Vagina (tissue), 2 donors: ENCODE results near the gene ARHGAP24. TPM values are rescaled to one million over a fixed set of nuclear protein-coding genes. Genes with fewer than 3 reads are reported as not detected.

ENCODE experiments used
- DNase-seq, 2 donors: peaks; one replicate each; pipeline ENCODE4 v3.0.0-alpha.2; 2017; ENCODE audit errors: extremely low spot score in 2 of 2
- H3K27ac ChIP-seq: fragments of 200-600 bp; sonication (generic); one replicate; pipeline ENCODE4 v1.5.1; 2019
- H3K27me3 ChIP-seq: fragments of 200-600 bp; sonication (generic); one replicate; pipeline ENCODE4 v1.5.1; 2019
- H3K36me3 ChIP-seq, 2 donors: fragments of 200-600 bp; sonication (generic); one replicate each; pipeline ENCODE4 v1.5.1; 2017 to 2019
- H3K4me1 ChIP-seq: fragments of 200-600 bp; sonication (generic); one replicate; pipeline ENCODE4 v1.5.1; 2019
- H3K4me3 ChIP-seq, 2 donors: fragments of 200-600 bp; sonication (generic); 1 replicate in 1 of 2; 2 replicates in 1 of 2; pipeline ENCODE4 v1.5.1; 2016 to 2019
- H3K9me3 ChIP-seq: fragments of 200-600 bp; sonication (generic); one replicate; pipeline ENCODE4 v1.5.1; 2019
- POLR2A ChIP-seq, 2 donors: fragments of 450-650 bp; IDR thresholded peaks; one replicate each; pipeline ENCODE4 v1.6.1; 2017; ENCODE audit warnings: antibody characterized with exemption in 2 of 2, mild to moderate bottlenecking in 2 of 2, moderate library complexity in 2 of 2
- POLR2AphosphoS5 ChIP-seq, 2 donors: sonication (generic); formaldehyde crosslinking; IDR thresholded peaks; one replicate each; pipeline ENCODE4 v1.9.0; 2017; ENCODE audit warnings: antibody characterized with exemption in 2 of 2, mild to moderate bottlenecking in 2 of 2, low read depth in 1 of 2; ENCODE audit not compliant: insufficient read depth in 1 of 2
- intact Hi-C: fragments of 100-400 bp; cut with DNase I; formaldehyde crosslinking; loops from one replicate; pipeline ENCODE4 v1.15.1; 2023
- total RNA-seq: library from RNA; depleted of rRNA; stranded (reverse); fragments of >200 nt; gene quantifications from one replicate; pipeline ENCODE4 v1.2.3, GENCODE V29; 2016
- TF ChIP-seq, protein P1 (sequence below), 3 experiments: fragments of 450-650 bp in 2 of 3; fragments of 200-600 bp in 1 of 3; sonication (generic) in 1 of 3; IDR thresholded peaks; one replicate each; pipeline ENCODE4 v1.5.1; 2017 to 2019; ENCODE audit warnings: antibody characterized with exemption in 3 of 3, mild to moderate bottlenecking in 2 of 3, moderate library complexity in 2 of 3

The ARHGAP24 gene
- total RNA-seq, 1 donor from 2014 or later, result 40.0 TPM

DNA sequence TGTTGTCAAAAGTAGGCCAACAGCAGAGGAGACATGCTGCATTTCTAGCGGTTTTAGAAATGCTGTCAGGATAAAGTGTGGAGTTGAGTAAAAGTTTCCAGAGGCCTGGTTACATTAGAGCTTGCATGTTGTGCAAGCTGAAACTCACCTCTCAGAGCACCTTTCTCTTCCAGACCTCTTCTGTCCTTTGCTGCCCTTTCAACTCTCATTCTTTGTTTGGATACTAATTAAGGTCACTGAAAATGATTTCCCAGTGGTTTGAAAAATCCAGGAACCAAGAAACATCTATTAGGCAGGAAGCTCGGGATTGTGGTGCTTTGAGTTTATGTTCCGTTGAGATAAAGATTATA, 458.3 kb downstream of the ARHGAP24 start:
- Histone ChIP-seq H3K27ac (no peak overlapping the region), H3K4me3 (no peak overlapping the region), H3K27me3 (no peaks in the 10 kb centered on the region), H3K4me1 (peaks cover 29% of the 10 kb centered on the region), H3K36me3 (no peaks in the 10 kb centered on the region), H3K9me3 (no peaks in the 10 kb centered on the region)
- DNase-seq, result no peak
- no peak for TF ChIP-seq POLR2A (IDR thresholded peaks at IDR 0.05)
- TF ChIP-seq, protein P1, sequence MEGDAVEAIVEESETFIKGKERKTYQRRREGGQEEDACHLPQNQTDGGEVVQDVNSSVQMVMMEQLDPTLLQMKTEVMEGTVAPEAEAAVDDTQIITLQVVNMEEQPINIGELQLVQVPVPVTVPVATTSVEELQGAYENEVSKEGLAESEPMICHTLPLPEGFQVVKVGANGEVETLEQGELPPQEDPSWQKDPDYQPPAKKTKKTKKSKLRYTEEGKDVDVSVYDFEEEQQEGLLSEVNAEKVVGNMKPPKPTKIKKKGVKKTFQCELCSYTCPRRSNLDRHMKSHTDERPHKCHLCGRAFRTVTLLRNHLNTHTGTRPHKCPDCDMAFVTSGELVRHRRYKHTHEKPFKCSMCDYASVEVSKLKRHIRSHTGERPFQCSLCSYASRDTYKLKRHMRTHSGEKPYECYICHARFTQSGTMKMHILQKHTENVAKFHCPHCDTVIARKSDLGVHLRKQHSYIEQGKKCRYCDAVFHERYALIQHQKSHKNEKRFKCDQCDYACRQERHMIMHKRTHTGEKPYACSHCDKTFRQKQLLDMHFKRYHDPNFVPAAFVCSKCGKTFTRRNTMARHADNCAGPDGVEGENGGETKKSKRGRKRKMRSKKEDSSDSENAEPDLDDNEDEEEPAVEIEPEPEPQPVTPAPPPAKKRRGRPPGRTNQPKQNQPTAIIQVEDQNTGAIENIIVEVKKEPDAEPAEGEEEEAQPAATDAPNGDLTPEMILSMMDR (IDR thresholded peaks at IDR 0.05), result no peak
- no peak for TF ChIP-seq POLR2AphosphoS5 (IDR thresholded peaks at IDR 0.05; ENCODE audit: insufficient read depth in 1 of 2, low read depth in 1 of 2)
- intact Hi-C loops, result no loop called here

DNA sequence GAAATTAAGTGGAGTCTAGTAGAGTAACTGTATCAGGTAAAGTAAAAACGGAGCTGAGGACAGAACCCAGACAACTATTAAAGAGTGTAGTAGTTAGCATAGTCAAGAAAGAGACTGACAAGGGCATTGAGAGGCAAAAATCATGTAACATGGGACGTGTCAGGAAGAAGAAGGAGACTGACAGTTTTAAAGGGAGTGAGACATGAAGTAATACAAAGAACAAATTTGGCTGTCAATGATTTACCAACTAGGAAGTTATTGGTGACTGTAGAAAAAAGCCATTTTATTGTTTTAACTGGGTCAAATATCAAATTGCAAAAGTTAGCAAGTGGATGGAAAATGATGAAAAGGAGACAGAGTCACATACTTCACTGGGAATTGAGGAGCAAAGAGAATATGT, 462.6 kb downstream of the ARHGAP24 start:
- intact Hi-C loops, result no loop called here
- Histone ChIP-seq H3K27ac (no peak overlapping the region), H3K9me3 (no peaks in the 10 kb centered on the region), H3K4me1 (peaks cover 14% of the 10 kb centered on the region), H3K4me3 (no peak overlapping the region), H3K36me3 (no peaks in the 10 kb centered on the region), H3K27me3 (no peaks in the 10 kb centered on the region)
- TF ChIP-seq, protein P1 (IDR thresholded peaks at IDR 0.05), result no peak
- TF ChIP-seq POLR2A (IDR thresholded peaks at IDR 0.05), result no peak
- no peak for TF ChIP-seq POLR2AphosphoS5 (IDR thresholded peaks at IDR 0.05; ENCODE audit: insufficient read depth in 1 of 2, low read depth in 1 of 2)
- no peak for DNase-seq

GRCh38 chr4:85938062-85938461, 463.1 kb downstream of the ARHGAP24 start:
- H3K36me3 ChIP-seq, result no peaks in the 10 kb centered on the region
- intact Hi-C loops, result no loop called here
- no peaks in the 10 kb centered on the region for H3K27me3 ChIP-seq
- no peak overlapping the region for H3K27ac ChIP-seq
- H3K4me3 ChIP-seq, result no peak overlapping the region
- TF ChIP-seq POLR2A (IDR thresholded peaks at IDR 0.05) (no peak), POLR2AphosphoS5 (IDR thresholded peaks at IDR 0.05; ENCODE audit: insufficient read depth in 1 of 2, low read depth in 1 of 2) (no peak)
- TF ChIP-seq, protein P1 (IDR thresholded peaks at IDR 0.05), result no peak
- H3K4me1 ChIP-seq, result peaks cover 14% of the 10 kb centered on the region
- no peak for DNase-seq
- H3K9me3 ChIP-seq, result no peaks in the 10 kb centered on the region

- TF ChIP-seq POLR2A (IDR thresholded peaks at IDR 0.05) (no peak), POLR2AphosphoS5 (IDR thresholded peaks at IDR 0.05; ENCODE audit: insufficient read depth in 1 of 2, low read depth in 1 of 2) (no peak)
- TF ChIP-seq, protein P1 (IDR thresholded peaks at IDR 0.05), result no peak
- no peaks in the 10 kb centered on the region for H3K9me3 ChIP-seq
- no peaks in the 10 kb centered on the region for H3K27me3 ChIP-seq
- no peaks in the 10 kb centered on the region for H3K36me3 ChIP-seq
- DNase-seq, result no peak
- H3K4me1 ChIP-seq, result peaks cover 14% of the 10 kb centered on the region
- no peak overlapping the region for H3K27ac ChIP-seq
- intact Hi-C loops, result no loop called here
- no peak overlapping the region for H3K4me3 ChIP-seq
Measured at GRCh38 chr4:85938902-85939301, 464.0 kb downstream of the ARHGAP24 start.

DNA sequence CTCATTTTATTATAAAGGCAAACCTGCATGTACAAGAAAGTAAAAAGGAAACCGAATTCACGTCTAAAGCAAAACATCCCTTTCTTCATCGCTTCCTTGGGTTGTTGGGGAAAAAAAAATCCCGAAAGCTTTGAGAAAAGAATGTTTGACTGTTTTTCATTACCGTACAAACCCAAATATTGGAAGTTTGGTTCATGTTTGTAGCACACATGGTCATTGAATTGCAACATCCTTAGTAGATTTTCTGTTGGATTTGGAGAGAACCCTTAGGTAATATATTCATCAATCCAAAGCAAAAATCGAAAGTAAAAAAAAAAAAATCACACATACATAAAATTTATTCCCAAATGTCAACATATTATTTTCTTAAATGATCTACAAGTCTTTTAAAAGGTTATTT, 464.6 kb downstream of the ARHGAP24 start:
- DNase-seq, result no peak
- Histone ChIP-seq H3K27ac (peak overlapping the region; percentile 19), H3K36me3 (no peaks in the 10 kb centered on the region), H3K27me3 (no peaks in the 10 kb centered on the region), H3K9me3 (no peaks in the 10 kb centered on the region), H3K4me1 (peaks cover 14% of the 10 kb centered on the region), H3K4me3 (no peak overlapping the region)
- no peak for TF ChIP-seq POLR2A (IDR thresholded peaks at IDR 0.05)
- intact Hi-C loops, result no loop called here

- TF ChIP-seq, protein P1 (IDR thresholded peaks at IDR 0.05), result no peak
- no peak for TF ChIP-seq POLR2AphosphoS5 (IDR thresholded peaks at IDR 0.05; ENCODE audit: insufficient read depth in 1 of 2, low read depth in 1 of 2)
- no peak for TF ChIP-seq POLR2A (IDR thresholded peaks at IDR 0.05)
- H3K9me3 ChIP-seq, result no peaks in the 10 kb centered on the region
- no peak overlapping the region for H3K4me3 ChIP-seq
- H3K36me3 ChIP-seq, result no peaks in the 10 kb centered on the region
- no peaks in the 10 kb centered on the region for H3K27me3 ChIP-seq
- peak overlapping the region; percentile 19 for H3K27ac ChIP-seq
- peaks cover 14% of the 10 kb centered on the region for H3K4me1 ChIP-seq
- intact Hi-C loops, result no loop called here
- no peak for DNase-seq
Measured at GRCh38 chr4:85940151-85940550, 465.2 kb downstream of the ARHGAP24 start.
